ENCODE results near the gene CCM2.

The CCM2 gene

GRCh38 chr7:45089341-45089891, 89.4 kb downstream of the CCM2 start:
- H3K27ac ChIP-seq: peak overlapping the region; percentile 31
- POLR2A ChIA-PET (ENCODE audit: low non-redundant PET): no interaction called here
- no peak for TF ChIP-seq CTCF (conservative IDR thresholded peaks at IDR 0.05; ENCODE audit: low read depth)
- DNase-seq (ENCODE audit: low spot score): peak; percentile 88
- CTCF ChIA-PET: no interaction called here

GRCh38 chr7:45092100-45092930, 92.3 kb downstream of the CCM2 start:
- peak; percentile 84 for DNase-seq (ENCODE audit: low spot score)
- ChIA-PET CTCF (no interaction called here), POLR2A (ENCODE audit: low non-redundant PET) (no interaction called here)
- peak overlapping the region; percentile 52 for H3K27ac ChIP-seq
- TF ChIP-seq CTCF (conservative IDR thresholded peaks at IDR 0.05; ENCODE audit: low read depth): no peak

- H3K27ac ChIP-seq: no peak overlapping the region
- TF ChIP-seq CTCF (conservative IDR thresholded peaks at IDR 0.05; ENCODE audit: low read depth): no peak
- CTCF ChIA-PET: no interaction called here
Measured at GRCh38 chr7:45092931-45093235, 92.9 kb downstream of the CCM2 start.

GRCh38 chr7:45098983-45099839, 99.2 kb downstream of the CCM2 start:
- TF ChIP-seq CTCF (conservative IDR thresholded peaks at IDR 0.05; ENCODE audit: low read depth): no peak
- CTCF ChIA-PET: interaction anchor here (0.7 kb wide), 1 partner anchor 110 kb away, joined by 3 read pairs; no protein-coding TSS in a partner anchor
- DNase-seq (ENCODE audit: low spot score): no peak
- peak overlapping the region; percentile 57 for H3K27ac ChIP-seq
- POLR2A ChIA-PET (ENCODE audit: low non-redundant PET): no interaction called here

More at GRCh38 chr7:45092931-45093235, 92.9 kb downstream of the CCM2 start:
- POLR2A ChIA-PET (ENCODE audit: low non-redundant PET): no interaction called here
- no peak for DNase-seq (ENCODE audit: low spot score)

- ChIA-PET POLR2A (ENCODE audit: low non-redundant PET) (interaction anchor here (0.5 kb wide), 1 partner anchor 317 kb away, joined by 3 read pairs; no protein-coding TSS in a partner anchor), CTCF (interaction anchor here (0.8 kb wide), 1 partner anchor 127 kb away, joined by 3 read pairs; no protein-coding TSS in a partner anchor)
- TF ChIP-seq CTCF (conservative IDR thresholded peaks at IDR 0.05; ENCODE audit: low read depth): no peak
- H3K27ac ChIP-seq: peak overlapping the region; percentile 57
- no peak for DNase-seq (ENCODE audit: low spot score)
Measured at GRCh38 chr7:45099891-45100760, 100.1 kb downstream of the CCM2 start.
